Measurements from ENCODE around the gene DHX29.

DHX29 gene

DNA sequence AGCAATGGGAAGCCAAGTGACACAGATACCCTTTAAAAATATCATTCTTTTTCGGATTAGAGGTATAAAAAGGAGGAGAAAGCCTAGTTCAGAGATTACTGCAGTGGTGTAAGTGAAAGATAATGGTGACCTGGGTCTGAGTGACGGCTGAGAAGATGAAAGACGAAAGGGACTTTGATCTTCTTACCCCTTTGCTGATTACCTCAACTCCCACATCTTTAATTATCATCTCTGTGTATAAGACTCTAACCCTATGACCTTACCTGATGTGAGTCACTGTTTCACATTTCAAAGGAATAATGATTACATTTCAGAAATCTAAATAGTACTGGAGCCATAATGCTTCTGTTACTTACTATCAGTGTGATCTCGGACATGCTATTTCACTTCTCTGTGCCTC lies 52.7 kb downstream of the DHX29 start:
- no peak for DNase-seq (ENCODE audit: low read depth, low spot score)
- POLR2A ChIA-PET: no interaction called here
- no peak overlapping the region for H3K4me3 ChIP-seq (ENCODE audit: low read depth, low read length)
- TF ChIP-seq, protein P1, sequence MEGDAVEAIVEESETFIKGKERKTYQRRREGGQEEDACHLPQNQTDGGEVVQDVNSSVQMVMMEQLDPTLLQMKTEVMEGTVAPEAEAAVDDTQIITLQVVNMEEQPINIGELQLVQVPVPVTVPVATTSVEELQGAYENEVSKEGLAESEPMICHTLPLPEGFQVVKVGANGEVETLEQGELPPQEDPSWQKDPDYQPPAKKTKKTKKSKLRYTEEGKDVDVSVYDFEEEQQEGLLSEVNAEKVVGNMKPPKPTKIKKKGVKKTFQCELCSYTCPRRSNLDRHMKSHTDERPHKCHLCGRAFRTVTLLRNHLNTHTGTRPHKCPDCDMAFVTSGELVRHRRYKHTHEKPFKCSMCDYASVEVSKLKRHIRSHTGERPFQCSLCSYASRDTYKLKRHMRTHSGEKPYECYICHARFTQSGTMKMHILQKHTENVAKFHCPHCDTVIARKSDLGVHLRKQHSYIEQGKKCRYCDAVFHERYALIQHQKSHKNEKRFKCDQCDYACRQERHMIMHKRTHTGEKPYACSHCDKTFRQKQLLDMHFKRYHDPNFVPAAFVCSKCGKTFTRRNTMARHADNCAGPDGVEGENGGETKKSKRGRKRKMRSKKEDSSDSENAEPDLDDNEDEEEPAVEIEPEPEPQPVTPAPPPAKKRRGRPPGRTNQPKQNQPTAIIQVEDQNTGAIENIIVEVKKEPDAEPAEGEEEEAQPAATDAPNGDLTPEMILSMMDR (IDR thresholded peaks at IDR 0.05; ENCODE audit: insufficient read depth, low read length, missing control alignments): no peak
- CTCF ChIA-PET: no interaction called here

DNA sequence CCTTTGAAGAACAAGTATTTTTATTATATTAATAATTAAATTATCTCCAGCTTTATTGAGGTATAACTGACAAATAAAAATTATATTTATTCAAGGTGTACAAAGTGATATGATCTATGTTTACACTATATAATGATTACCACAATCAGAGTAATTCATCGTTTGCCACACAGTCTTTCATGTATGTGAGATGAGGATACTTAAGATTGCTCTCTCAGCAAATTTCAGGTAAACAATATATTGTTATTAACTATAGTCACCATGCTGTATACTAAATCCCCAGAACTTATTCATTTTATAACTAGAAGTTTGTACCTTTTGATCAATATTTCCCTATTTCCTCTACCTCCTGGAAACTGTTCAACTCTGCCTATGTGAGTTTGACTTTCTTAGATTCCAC lies 57.4 kb downstream of the DHX29 start:
- no peak overlapping the region for H3K4me3 ChIP-seq (ENCODE audit: low read depth, low read length)
- no peak for DNase-seq (ENCODE audit: low read depth, low spot score)
- TF ChIP-seq, protein P1 (IDR thresholded peaks at IDR 0.05; ENCODE audit: insufficient read depth, low read length, missing control alignments): no peak
- POLR2A ChIA-PET: no interaction called here
- CTCF ChIA-PET: no interaction called here

DNA sequence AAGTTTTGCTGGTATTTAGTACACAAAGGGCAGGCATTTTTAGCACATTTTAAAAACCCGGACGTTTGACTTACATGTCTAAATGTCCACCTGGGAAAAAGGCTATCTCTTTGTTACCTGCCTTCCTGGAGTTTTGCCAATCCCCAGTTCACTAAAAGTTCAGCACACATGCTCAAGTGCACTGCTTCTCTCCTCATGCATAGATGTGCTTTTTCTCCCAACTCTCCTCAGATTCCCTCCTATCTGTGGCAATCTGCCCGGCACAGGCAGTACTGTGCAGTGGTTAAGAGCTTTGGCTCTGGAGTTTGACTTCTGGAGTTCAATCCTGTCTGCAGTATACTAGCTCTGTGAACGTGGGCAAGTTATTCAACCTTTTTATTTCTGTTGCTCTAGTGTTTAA lies 65.7 kb downstream of the DHX29 start:
- TF ChIP-seq, protein P1 (IDR thresholded peaks at IDR 0.05; ENCODE audit: insufficient read depth, low read length, missing control alignments): no peak
- ChIA-PET CTCF (interaction anchor here (0.8 kb wide), 1 partner anchor 71 kb away, joined by 4 read pairs; no protein-coding TSS in a partner anchor), POLR2A (no interaction called here)
- no peak overlapping the region for H3K4me3 ChIP-seq (ENCODE audit: low read depth, low read length)
- DNase-seq (ENCODE audit: low read depth, low spot score): no peak

DNA sequence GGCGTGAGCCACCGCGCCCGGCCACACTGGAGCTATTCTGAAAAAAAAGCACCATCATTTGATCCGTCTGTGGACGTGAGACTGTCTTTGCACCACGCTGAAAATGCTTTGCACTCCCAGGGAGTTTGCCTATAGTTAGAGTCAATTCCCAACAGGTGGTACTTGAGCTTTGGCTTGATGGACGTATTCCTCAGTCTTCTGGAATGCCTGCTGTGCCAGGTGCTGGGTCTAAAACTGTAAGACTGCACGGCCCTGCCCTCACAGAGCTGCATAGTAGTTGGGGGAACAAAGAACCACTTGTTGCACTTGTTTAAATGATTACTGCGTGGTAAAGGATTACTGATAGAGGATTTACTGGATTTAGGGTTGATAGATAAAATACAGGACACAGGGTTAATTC lies 70.7 kb downstream of the DHX29 start:
- POLR2A ChIA-PET: no interaction called here
- TF ChIP-seq, protein P1 (IDR thresholded peaks at IDR 0.05; ENCODE audit: insufficient read depth, low read length, missing control alignments): no peak
- no peak for DNase-seq (ENCODE audit: low read depth, low spot score)
- no peak overlapping the region for H3K4me3 ChIP-seq (ENCODE audit: low read depth, low read length)
- CTCF ChIA-PET: interaction anchor here (0.7 to 2.0 kb wide), 2 partner anchors 9 to 65 kb away, joined by 3 to 6 read pairs; no protein-coding TSS in a partner anchor

DNA sequence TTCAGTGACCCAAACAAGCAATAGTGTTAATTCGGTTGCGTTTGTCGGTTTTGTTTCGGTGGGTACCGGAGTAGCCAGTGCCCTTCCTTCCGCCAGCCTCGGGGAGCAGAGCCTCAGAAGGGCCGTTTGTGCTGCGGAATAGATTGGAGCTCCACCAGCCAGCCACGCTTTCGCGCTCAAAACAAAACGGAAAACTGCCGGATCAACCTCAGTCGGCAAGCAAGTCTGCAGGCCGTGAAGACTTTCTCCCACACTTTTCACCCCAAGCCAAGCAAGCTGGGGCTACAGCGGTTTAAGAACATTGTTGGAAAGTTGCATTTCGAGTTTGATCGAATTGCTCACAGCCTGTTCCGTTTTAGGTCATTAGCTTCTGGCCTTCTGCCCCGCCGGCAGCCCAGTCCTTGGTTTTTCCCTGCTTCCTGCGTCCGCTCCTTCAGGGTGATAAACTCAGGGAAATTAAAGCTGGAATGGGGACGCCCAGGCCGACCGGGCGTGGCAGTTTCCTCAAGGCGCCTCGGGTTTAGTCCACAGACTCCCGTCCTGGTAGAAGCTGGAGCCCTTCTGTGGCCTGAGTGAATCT lies 73.3 kb downstream of the DHX29 start:
- CTCF ChIA-PET: interaction anchor here (1.0 to 3.2 kb wide), 5 partner anchors 12 to 458 kb away, joined by 3 to 11 read pairs (median 3); no protein-coding TSS in a partner anchor

More for the DNA sequence above, 73.3 kb downstream of the DHX29 start:
- H3K4me3 ChIP-seq (ENCODE audit: low read depth, low read length): peak overlapping the region; percentile 54
- no peak for DNase-seq (ENCODE audit: low read depth, low spot score)
- POLR2A ChIA-PET: no interaction called here
- TF ChIP-seq, protein P1 (IDR thresholded peaks at IDR 0.05; ENCODE audit: insufficient read depth, low read length, missing control alignments): no peak

Measured in AG04449 (cell line).